ENCODE results near the gene HECTD4. TPM values are rescaled to one million over a fixed set of nuclear protein-coding genes. Genes with fewer than 3 reads are reported as not detected.

HECTD4 gene
- total RNA-seq, 2 donors from 2014 or later: 23.3 to 45.2 TPM

DNA sequence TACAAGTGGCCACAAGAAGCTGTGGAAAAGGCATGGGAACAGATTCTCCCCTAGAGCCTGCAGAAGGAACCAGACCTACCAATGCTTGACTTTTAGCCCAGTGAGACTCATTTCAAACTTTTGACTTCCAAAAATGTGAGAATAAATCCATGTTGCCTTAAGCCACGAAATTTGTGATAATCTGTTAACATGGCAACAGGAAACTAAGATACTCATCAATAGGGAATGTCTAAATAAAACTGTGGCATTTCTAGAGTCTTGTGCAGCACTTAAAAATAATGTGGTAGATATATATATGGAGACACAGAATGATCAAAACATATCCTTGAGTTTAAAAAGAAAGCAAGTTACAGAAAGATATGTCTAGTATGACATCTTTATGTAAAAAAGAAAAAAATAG, 12.0 kb downstream of the HECTD4 start:
- DNase-seq (no peak), ATAC-seq (no peak)
- TF ChIP-seq, protein P1, sequence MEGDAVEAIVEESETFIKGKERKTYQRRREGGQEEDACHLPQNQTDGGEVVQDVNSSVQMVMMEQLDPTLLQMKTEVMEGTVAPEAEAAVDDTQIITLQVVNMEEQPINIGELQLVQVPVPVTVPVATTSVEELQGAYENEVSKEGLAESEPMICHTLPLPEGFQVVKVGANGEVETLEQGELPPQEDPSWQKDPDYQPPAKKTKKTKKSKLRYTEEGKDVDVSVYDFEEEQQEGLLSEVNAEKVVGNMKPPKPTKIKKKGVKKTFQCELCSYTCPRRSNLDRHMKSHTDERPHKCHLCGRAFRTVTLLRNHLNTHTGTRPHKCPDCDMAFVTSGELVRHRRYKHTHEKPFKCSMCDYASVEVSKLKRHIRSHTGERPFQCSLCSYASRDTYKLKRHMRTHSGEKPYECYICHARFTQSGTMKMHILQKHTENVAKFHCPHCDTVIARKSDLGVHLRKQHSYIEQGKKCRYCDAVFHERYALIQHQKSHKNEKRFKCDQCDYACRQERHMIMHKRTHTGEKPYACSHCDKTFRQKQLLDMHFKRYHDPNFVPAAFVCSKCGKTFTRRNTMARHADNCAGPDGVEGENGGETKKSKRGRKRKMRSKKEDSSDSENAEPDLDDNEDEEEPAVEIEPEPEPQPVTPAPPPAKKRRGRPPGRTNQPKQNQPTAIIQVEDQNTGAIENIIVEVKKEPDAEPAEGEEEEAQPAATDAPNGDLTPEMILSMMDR (IDR thresholded peaks at IDR 0.05): no peak
- TF ChIP-seq POLR2A (IDR thresholded peaks at IDR 0.05): no peak
- Histone ChIP-seq H3K4me1 (peaks cover 15% of the 10 kb centered on the region), H3K9me3 (no peaks in the 10 kb centered on the region), H3K36me3 (replicated peaks in 1 of 2; ENCODE audit: insufficient read depth in 1 of 2, low read depth in 2 of 2) (no peaks in the 10 kb centered on the region), H3K27me3 (no peaks in the 10 kb centered on the region), H3K27ac (no peak overlapping the region), H3K4me3 (no peak overlapping the region)
- intact Hi-C loops (cut with DNase I): no loop called here
- WGBS, 2 donors: 29 to 42% methylated on average over 1 of the region's 1 CpG

GRCh38 chr12:112368856-112369255, 13.4 kb downstream of the HECTD4 start:
- H3K4me3 ChIP-seq: no peak overlapping the region
- intact Hi-C loops (cut with DNase I): no loop called here
- no peak overlapping the region for H3K27ac ChIP-seq
- ATAC-seq (no peak), DNase-seq (no peak)
- 62 to 66% methylated on average over 6 of the region's 6 CpGs for WGBS, 2 donors
- H3K36me3 ChIP-seq (replicated peaks in 1 of 2; ENCODE audit: insufficient read depth in 1 of 2, low read depth in 2 of 2): no peaks in the 10 kb centered on the region
- peaks cover 9% of the 10 kb centered on the region for H3K4me1 ChIP-seq
- H3K9me3 ChIP-seq: no peaks in the 10 kb centered on the region
- no peak for TF ChIP-seq POLR2A (IDR thresholded peaks at IDR 0.05)
- TF ChIP-seq, protein P1 (IDR thresholded peaks at IDR 0.05): no peak
- H3K27me3 ChIP-seq: no peaks in the 10 kb centered on the region

DNA sequence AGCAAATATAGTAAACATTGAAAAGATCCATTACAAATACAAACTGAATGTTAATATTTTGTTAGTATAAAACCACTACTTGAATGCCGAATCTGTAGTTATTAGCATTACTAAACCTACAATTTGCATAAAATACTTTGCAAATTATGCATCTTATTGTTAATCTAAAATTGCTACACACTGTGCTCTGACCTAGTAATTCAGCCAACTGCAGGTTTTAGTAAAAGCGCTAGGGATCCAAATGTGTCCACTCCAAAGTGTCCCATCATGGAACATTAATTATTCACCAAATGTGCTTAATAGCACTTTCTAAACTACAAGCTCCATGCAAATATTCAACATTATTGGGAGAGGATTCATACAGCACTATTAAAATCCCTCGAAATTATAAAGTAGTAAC, 14.3 kb downstream of the HECTD4 start:
- TF ChIP-seq, protein P1 (IDR thresholded peaks at IDR 0.05): no peak
- no peak for TF ChIP-seq POLR2A (IDR thresholded peaks at IDR 0.05)
- no peaks in the 10 kb centered on the region for H3K36me3 ChIP-seq (replicated peaks in 1 of 2; ENCODE audit: insufficient read depth in 1 of 2, low read depth in 2 of 2)
- H3K27ac ChIP-seq: no peak overlapping the region
- DNase-seq: no peak
- intact Hi-C loops (cut with DNase I): no loop called here
- H3K9me3 ChIP-seq: no peaks in the 10 kb centered on the region
- no peak for ATAC-seq
- H3K27me3 ChIP-seq: no peaks in the 10 kb centered on the region
- no peak overlapping the region for H3K4me3 ChIP-seq
- H3K4me1 ChIP-seq: peaks cover 9% of the 10 kb centered on the region
- WGBS, 2 donors: 75% methylated on average over 3 of the region's 3 CpGs

GRCh38 chr12:112362310-112362709, 19.9 kb downstream of the HECTD4 start:
- intact Hi-C loops (cut with DNase I): no loop called here
- no peaks in the 10 kb centered on the region for H3K27me3 ChIP-seq
- DNase-seq (no peak), ATAC-seq (no peak)
- H3K4me1 ChIP-seq: no peaks in the 10 kb centered on the region
- H3K27ac ChIP-seq: no peak overlapping the region
- H3K9me3 ChIP-seq: no peaks in the 10 kb centered on the region
- no peaks in the 10 kb centered on the region for H3K36me3 ChIP-seq (replicated peaks in 1 of 2; ENCODE audit: insufficient read depth in 1 of 2, low read depth in 2 of 2)
- TF ChIP-seq, protein P1 (IDR thresholded peaks at IDR 0.05): no peak
- TF ChIP-seq POLR2A (IDR thresholded peaks at IDR 0.05): no peak
- 89 to 100% methylated on average over 3 of the region's 3 CpGs for WGBS, 2 donors
- H3K4me3 ChIP-seq: no peak overlapping the region

GRCh38 chr12:112361271-112361670, 21.0 kb downstream of the HECTD4 start:
- WGBS, 2 donors: 77 to 87% methylated on average over 4 of the region's 4 CpGs
- no peaks in the 10 kb centered on the region for H3K27me3 ChIP-seq
- no peaks in the 10 kb centered on the region for H3K4me1 ChIP-seq
- no peak overlapping the region for H3K4me3 ChIP-seq
- intact Hi-C loops (cut with DNase I): no loop called here
- no peak overlapping the region for H3K27ac ChIP-seq
- no peaks in the 10 kb centered on the region for H3K36me3 ChIP-seq (replicated peaks in 1 of 2; ENCODE audit: insufficient read depth in 1 of 2, low read depth in 2 of 2)
- DNase-seq (no peak), ATAC-seq (no peak)
- TF ChIP-seq, protein P1 (IDR thresholded peaks at IDR 0.05): no peak
- no peak for TF ChIP-seq POLR2A (IDR thresholded peaks at IDR 0.05)
- H3K9me3 ChIP-seq: no peaks in the 10 kb centered on the region

Data from body of pancreas (tissue), 4 donors.